Nephron (organoid): ENCODE measurements around the gene BMI1.

Experiments used
- H3K27ac Mint-ChIP-seq, 3 experiments: 2 replicates each; pipeline ENCODE4 v1.8.0; 2020; ENCODE audit warnings: mixed read lengths in 3 of 3, mild to moderate bottlenecking in 2 of 3, moderate library complexity in 1 of 3
- H3K27me3 Mint-ChIP-seq: 2 replicates; pipeline ENCODE4 v1.8.0; 2021; ENCODE audit warnings: low read depth, mild to moderate bottlenecking, moderate library complexity, mixed read lengths
- H3K36me3 Mint-ChIP-seq: 2 replicates; pipeline ENCODE4 v1.8.0; 2020; ENCODE audit warnings: low read depth, mixed read lengths
- H3K4me1 Mint-ChIP-seq: 2 replicates; pipeline ENCODE4 v1.8.0; 2020; ENCODE audit warnings: mixed read lengths
- H3K4me3 Mint-ChIP-seq, 3 experiments: 2 replicates each; pipeline ENCODE4 v1.8.0; 2020; ENCODE audit warnings: mild to moderate bottlenecking in 3 of 3, mixed read lengths in 3 of 3, moderate library complexity in 2 of 3
- H3K9me3 Mint-ChIP-seq: 2 replicates; pipeline ENCODE4 v1.8.0; 2020; ENCODE audit warnings: mixed read lengths
- CTCF ChIP-seq, 3 experiments: fragments of 200-600 bp; sonication (generic); IDR thresholded peaks; one replicate each; pipeline ENCODE4 v1.5.0; 2021; ENCODE audit warnings: antibody characterized with exemption in 3 of 3; ENCODE audit not compliant: unreplicated experiment in 3 of 3

BMI1 gene

GRCh38 chr10:22310928-22311327 is 10.0 kb upstream of the BMI1 start:
- Mint-ChIP-seq H3K4me1 (no peaks in the 10 kb centered on the region), H3K36me3 (no peaks in the 10 kb centered on the region), H3K27ac (no peak overlapping the region), H3K4me3 (no peak overlapping the region), H3K9me3 (no peaks in the 10 kb centered on the region), H3K27me3 (peaks cover 30% of the 10 kb centered on the region)
- TF ChIP-seq CTCF (IDR thresholded peaks at IDR 0.05; ENCODE audit: unreplicated experiment in 3 of 3): no peak

GRCh38 chr10:22314852-22315251 is 6.0 kb upstream of the BMI1 start:
- no peak for TF ChIP-seq CTCF (IDR thresholded peaks at IDR 0.05; ENCODE audit: unreplicated experiment in 3 of 3)
- Mint-ChIP-seq H3K27me3 (peaks cover 48% of the 10 kb centered on the region), H3K27ac (peak overlapping the region; percentile 97 to 99 (median 98)), H3K36me3 (no peaks in the 10 kb centered on the region), H3K9me3 (no peaks in the 10 kb centered on the region), H3K4me3 (peak overlapping the region; percentile 94 to 98 (median 96)), H3K4me1 (peaks cover 30% of the 10 kb centered on the region)

GRCh38 chr10:22315455-22316285 is 5.2 kb upstream of the BMI1 start:
- no peaks in the 10 kb centered on the region for H3K9me3 Mint-ChIP-seq
- peaks cover 48% of the 10 kb centered on the region for H3K27me3 Mint-ChIP-seq
- peak overlapping the region; percentile 97 to 99 (median 98) for H3K27ac Mint-ChIP-seq
- peaks cover 34% of the 10 kb centered on the region for H3K4me1 Mint-ChIP-seq
- H3K36me3 Mint-ChIP-seq: no peaks in the 10 kb centered on the region
- peak overlapping the region; percentile 94 to 98 (median 96) for H3K4me3 Mint-ChIP-seq
- no peak for TF ChIP-seq CTCF (IDR thresholded peaks at IDR 0.05; ENCODE audit: unreplicated experiment in 3 of 3)

GRCh38 chr10:22316286-22317075 is 4.4 kb upstream of the BMI1 start, which contains the start of gene COMMD3:
TSS of gene COMMD3 (plus strand) at chr10:22316388. CDS start at chr10:22316418, 30 bp downstream.
- peaks cover 34% of the 10 kb centered on the region for H3K4me1 Mint-ChIP-seq
- no peak for TF ChIP-seq CTCF (IDR thresholded peaks at IDR 0.05; ENCODE audit: unreplicated experiment in 3 of 3)
- no peaks in the 10 kb centered on the region for H3K9me3 Mint-ChIP-seq
- H3K27me3 Mint-ChIP-seq: peaks cover 47% of the 10 kb centered on the region
- H3K27ac Mint-ChIP-seq: peak within 1 kb of the TSS; percentile 97 to 99 (median 98)
- no peaks in the 10 kb centered on the region for H3K36me3 Mint-ChIP-seq
- H3K4me3 Mint-ChIP-seq: peak within 1 kb of the TSS; percentile 94 to 98 (median 96)

GRCh38 chr10:22317076-22317370 is 3.9 kb upstream of the BMI1 start:
- Mint-ChIP-seq H3K27ac (peak overlapping the region; percentile 97 to 99 (median 97)), H3K9me3 (no peaks in the 10 kb centered on the region), H3K4me1 (peaks cover 34% of the 10 kb centered on the region), H3K27me3 (peaks cover 44% of the 10 kb centered on the region), H3K4me3 (peak overlapping the region; percentile 87 to 95 (median 94)), H3K36me3 (no peaks in the 10 kb centered on the region)
- TF ChIP-seq CTCF (IDR thresholded peaks at IDR 0.05; ENCODE audit: unreplicated experiment in 3 of 3): no peak
